NCI-H2107 treated with DMSO at 0.1 percent for 48 hours (cell line): Measurements from ENCODE around the gene VILL.

ENCODE experiments used
- DNase-seq: peaks from one replicate; lab custom pipeline; 2025; ENCODE audit not compliant: unreplicated experiment; lab: John Stamatoyannopoulos, UW

Gene VILL

GRCh38 chr3:38016410-38016809 is 25.8 kb downstream of the VILL start:
- DNase-seq = no peak

GRCh38 chr3:38016847-38017444 is 26.4 kb downstream of the VILL start:
- no peak for DNase-seq

DNA sequence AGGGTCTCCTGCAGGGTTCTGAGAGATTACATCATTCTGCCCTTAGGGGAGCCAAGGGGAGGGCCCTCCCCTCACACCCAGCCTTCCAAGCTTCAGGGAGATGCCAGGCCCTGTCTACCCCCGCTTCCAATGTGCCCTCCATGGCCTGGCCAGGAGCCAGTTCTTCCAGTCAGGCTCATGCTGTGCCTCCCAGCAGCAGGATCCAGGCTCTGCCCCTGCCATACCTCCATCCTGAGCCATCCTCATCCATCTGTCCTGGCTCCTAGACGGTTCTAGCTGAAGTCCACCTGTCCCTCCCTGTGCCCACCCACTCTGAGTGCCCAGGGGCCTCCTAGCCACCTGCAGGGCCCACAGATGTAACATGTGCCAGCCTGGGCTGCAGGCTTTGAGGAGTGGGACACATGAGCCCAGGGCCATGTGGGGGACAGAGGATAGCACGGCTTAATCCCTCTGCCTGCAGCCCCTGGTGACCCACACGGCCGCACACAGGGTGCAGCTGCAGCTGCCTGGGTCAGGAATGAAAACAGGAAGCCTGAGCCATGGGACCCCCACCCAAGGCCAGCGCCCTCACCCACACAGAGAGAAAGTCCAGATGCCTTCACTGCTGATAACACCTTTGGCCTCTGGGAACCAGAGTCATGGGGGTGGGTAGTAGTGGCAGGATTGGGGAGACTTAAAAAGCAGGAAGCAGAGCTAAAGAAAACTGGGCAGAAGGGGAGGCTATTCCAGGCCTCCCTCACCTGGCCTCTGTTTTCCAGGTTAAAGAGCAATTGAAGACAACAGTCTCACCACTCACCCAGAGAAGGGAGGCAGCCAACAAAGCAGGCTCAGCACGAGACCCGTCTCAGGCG is 27.1 kb downstream of the VILL start:
- DNase-seq = no peak

DNA sequence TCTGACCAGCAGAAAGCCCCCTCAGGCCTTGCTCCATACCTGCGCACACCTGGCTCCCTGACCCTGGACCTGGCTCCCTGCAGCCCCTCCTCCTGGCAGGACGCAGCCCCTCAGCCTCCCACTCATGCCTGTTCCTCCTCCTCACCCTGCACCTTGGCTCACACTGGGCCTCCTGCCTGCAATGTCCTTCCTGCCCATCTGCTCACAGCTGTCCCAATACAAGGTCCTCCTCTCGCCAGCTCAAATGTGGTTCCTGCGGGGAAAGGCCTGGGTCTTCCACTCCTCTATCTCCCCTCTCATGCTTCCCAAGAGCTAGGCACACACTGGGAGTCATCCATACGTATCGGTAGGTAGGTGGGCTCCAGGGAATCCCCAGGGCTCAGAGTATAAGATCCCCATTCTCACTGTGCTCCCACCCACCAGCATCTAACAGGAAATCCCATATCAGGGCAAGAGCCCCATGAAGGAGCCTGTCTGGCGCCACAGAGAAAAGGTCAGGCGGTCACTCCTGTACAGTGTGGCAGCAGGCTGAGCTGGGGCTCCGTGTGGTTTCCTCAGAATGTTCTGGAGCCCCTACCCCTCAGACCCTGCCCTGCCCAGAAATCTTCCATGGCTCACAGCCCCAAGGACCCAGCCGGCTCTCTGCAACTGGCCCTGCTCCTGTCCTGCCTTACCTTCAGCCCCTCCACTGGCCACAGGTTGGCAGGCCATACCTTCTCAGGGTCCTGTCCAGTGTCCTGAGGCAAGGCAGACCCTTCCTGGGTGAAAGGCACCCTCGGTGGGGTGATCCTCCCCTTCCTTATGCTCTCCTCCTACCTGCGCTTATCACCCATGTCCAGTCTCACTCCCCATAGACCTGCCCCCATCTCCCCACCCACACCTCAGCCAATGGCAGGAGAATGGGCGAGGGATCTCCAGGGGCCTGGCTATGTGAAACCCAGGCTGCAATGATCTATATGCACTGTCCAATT is 28.0 kb downstream of the VILL start:
- DNase-seq = no peak

DNA sequence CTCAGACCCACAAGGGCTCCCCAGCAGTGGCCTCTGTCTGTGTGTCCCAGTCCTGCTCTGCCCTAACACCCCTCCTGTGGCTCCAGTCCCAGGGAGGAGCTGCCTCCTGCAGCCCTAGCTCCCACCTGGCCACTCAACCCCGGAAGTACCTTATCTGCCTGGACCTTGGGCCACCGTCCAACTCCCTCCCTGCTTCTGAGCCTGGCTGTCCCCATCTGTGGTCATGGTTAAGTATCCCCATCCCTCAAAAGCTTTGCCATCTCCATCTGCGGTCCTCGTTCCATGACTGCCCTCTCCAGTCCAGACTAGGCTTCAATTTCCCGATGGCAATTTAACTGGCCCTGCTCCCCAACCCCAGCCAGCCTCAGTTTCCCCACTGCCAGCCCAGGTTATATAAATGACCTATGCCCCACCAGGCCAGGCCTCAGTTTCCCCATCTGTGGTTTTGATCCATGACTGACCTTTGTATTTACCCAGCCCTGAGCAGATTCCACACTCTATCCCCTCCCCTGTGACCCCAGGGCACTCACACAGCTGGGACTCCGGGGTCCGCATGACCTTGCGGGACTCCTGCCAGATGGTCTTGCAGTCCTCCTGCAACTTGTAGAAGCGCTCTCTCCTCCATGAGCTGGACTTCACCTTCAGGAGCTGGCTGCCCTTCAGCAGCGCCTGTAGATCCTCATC is 29.2 kb downstream of the VILL start:
- no peak for DNase-seq

DNA sequence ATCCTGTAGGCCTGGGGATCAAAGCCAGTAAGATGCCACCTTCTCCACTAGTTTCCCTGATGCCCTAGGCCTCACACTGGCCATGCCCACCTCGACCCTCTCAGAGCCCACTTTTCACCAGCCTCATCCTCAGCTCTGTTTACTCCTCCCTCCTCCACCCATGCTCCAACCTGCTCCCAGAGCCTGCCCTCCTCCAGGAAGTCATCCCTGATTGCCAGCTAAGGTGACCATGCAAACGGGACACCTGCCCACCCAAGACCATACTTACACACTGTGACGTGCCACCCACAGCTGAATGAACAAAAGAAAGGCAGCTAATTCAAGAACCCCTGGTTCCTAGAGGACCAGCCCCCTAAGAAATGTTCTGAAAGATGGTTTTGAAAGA is 29.7 kb downstream of the VILL start:
- no peak for DNase-seq

DNA sequence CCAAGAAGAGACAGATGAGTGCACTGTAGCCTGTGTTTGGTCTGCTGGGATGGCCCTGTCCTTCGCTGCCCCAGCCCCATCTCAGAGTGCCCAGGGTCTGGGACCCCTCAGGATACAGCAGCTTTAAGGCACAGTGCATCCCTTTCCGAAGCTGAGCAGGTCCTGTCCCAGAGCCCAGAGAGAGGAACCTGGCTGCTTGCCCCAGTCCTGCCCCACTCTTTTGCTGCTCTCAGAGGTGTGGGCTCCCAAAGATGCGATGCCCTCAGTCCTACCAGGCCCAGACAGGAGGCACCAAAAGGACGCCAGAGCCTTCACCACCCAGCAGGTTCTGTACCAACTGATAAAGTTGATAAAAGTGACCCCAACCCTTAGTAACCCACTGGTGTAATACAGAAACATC is 30.6 kb downstream of the VILL start:
- no peak for DNase-seq

GRCh38 chr3:38022301-38022700 is 31.7 kb downstream of the VILL start:
- no peak for DNase-seq

DNA sequence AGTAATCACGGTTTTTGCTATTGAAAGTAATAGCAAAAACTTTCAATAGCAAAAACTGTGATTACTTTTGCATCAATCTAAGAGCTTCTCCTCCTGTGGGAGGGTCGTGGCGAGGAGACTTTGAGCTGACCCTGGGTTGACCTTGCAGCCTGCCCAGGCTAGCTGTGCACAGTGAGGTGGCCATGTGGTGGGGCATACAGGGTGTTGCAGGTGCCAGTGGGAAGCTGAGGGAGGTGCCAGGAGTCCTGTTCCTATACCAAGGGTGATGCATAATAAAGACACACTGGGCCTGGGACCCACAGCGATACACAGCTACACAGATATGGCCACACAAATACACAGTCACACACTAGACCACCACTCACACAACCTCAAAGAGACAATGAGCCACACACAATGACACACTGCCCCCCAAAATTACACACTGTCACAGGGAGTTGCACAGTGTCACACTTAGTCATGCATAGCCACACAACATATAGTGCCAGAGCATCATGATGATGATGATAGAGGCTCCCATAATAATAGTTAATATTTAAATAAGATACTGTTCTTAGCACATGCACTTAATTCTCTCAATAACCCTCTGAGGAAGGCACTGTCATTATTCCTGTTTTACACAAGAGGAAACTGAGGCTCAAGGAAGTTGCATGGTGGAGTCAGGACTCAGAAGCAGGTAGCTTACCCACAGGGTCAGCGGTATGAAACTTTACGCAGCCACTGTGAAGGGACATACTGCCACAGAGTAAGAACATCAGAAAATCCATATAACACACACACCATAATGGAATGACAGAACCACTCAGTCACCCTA is 32.5 kb downstream of the VILL start:
- DNase-seq = no peak

DNA sequence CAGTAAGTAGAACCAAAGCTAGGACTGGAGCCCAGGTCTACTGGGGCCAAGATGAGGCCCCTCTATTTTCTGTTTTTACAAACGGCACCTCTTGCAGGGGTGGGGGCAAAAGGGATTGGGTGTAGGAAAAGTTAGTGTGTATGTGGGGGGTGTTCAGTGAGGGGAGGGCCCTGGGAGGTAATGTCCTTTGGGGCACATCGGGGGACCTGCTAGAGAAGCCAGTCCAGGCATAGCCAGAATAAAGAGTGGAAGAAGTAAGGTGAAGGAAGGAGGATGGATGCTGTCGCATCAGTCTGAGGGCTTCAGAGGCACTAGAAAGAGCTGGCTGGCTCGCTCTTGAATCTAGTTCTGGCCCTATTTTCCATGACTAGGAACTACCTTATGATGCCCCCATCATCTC is 36.3 kb downstream of the VILL start:
- no peak for DNase-seq

DNA sequence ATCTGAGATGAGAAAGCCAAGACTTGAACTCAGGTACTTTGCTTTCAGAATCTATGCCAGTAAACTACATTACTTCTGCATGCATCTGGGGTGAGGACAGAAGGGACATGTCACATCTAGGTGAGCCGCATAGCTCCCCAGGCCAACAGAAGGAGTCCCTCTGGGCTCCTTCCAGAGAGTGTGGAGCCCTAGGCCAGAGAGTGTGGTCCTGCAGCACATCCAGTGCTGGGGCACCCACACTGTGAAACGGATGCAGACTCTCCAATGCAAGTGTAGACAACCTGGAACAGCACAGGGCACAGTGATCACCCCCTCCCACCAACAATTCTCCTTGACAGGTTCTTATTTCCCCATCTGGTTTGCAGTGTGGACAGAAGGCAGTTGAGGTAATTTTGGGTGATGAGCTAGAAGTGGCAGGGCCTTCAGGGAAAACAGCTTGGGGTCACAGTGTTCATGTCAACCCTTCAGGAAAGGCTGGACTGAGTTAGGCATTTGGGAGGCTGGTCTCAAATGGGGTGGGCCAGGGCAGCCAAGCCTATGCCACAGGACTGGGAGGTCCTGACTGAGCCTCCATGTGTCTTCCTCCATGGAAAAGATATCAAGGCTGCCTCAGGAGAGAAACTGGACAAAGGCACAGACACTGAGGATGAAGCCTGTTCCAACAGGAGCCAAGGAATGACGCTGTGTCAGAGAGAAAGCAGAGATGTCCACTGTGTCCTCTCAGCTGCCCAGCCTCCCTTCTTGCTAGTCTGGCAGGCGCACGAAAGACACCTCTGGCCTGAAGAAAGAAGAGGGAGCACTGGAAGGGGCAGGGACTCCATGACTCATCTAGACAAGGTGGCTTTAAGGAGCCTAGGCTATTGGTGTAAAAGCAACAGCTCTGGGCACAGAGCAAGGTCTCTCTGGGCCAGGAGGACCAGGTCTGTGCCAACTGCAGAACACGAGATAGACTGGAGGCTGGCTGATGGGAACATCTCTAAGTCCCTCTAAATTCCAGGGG is 37.2 kb downstream of the VILL start:
- DNase-seq = no peak

DNA sequence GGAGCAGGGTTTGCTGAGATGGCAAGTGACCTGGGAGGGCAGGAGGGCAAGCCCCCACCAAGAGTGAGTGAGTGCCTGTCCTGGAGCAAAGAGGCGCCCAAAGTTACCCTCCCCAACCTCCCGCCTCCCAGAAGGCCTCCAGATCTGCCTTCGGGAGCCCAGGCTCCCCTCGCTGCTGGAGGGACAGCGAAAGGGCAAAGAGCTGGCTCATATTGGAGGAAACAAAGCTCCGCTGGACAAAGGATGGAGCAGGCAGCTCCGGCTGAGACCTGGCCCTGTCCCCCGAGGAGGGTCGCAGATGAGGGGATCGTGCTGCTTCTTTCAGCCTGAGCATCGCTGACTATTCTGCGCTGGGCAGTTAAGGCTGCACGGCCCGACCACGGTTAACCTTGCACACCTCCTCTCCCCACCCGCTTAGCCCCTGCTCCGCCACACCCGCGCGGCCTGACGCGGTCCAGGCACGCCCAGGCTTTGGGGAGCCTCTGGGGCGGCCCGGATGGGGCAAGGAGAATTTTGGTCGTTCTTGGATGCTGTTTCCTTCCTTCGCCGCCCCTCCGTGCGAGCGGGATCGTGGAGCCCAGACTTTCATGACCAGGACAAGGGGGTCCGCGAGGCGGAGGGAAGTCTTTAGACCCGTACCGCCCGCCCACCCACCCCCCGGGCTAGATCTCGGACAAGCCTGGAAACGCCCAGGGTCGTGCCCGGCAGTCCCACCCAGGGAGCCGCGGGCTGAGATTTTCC is 38.2 kb downstream of the VILL start:
- DNase-seq = no peak

DNA sequence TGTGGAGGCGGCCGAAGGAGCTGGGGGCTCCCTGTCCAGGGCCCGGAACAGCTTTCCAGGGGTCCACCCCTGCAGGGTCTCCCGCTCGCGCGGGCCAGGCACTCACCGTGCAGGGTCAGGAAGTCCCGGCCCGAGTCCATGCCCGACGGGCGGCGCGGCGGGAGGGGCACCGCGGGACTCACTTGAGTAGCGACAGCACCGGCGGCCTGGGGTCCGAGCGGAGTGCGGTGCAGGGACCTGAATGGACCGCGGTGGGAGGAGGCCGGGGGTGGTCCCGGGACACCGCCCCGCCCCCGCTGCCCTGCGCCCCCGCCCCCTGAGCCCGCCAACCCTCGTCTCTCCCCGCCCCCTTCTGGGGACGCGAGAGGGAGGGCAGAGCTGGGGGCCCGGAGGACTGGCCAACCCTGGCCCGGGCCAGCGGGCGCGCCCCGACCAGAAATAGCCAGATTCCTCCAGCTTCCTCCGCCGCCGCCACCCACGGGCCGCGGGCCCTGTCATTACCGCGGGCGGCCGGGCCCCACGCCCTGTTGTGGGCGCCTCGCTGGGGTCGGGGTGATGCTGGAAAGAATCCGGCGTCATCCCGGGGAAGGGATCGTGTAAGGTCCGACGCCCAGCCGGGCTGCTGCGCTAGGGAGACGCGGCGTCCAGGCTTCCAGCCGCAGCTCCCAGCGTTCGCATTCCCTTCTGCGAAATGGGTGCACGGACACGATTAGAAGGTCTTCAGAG is 39.0 kb downstream of the VILL start, which contains the start of gene PLCD1:
Gene PLCD1, minus strand, starts transcription at position 243 of the 726 bp plus-strand sequence. Its CDS starts 103 bp downstream, at position 140.
- no peak for DNase-seq

DNA sequence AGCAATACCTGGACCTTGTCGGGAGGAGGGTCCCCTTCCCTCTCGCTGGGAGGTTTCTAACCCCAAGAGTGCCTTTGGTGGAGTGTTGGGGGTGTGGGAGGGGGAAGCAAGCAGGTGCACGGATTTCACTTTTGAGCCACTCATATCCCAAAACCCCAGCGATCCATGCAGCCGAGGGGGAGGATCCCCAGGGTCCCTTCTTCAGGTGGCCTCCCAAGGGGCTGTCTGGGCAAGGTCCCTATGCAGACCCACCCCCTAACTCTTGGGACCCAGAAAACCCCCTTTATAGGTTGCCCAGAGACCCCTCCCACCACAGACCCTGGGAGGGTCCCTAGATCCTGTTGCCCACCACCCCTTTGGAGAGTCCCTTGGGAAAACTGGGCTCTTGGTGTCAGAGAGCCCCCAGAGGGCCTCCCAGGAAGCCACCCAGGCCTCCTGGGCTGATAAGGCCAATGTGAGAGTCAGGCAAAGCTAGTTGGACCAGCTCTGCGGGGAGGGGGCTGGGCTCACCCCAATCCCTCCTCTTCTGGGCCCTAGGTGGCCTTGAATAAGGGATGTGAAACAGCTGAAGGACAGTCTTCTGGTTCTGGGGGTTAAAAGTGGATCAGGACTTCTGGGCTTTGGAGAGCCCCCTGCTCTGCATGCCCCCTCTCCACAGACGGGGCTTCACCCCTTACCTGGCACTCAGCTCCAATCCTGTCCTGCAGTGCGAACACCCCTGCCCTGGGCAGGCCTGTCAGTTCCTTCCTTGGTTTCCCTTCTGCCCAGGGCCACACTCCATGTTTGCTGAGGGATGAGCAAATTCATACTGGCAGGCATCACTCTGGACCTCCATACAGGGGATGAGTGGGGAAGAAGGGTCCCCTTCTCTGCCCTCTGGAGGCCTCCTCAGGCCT is 39.8 kb downstream of the VILL start:
- no peak for DNase-seq

DNA sequence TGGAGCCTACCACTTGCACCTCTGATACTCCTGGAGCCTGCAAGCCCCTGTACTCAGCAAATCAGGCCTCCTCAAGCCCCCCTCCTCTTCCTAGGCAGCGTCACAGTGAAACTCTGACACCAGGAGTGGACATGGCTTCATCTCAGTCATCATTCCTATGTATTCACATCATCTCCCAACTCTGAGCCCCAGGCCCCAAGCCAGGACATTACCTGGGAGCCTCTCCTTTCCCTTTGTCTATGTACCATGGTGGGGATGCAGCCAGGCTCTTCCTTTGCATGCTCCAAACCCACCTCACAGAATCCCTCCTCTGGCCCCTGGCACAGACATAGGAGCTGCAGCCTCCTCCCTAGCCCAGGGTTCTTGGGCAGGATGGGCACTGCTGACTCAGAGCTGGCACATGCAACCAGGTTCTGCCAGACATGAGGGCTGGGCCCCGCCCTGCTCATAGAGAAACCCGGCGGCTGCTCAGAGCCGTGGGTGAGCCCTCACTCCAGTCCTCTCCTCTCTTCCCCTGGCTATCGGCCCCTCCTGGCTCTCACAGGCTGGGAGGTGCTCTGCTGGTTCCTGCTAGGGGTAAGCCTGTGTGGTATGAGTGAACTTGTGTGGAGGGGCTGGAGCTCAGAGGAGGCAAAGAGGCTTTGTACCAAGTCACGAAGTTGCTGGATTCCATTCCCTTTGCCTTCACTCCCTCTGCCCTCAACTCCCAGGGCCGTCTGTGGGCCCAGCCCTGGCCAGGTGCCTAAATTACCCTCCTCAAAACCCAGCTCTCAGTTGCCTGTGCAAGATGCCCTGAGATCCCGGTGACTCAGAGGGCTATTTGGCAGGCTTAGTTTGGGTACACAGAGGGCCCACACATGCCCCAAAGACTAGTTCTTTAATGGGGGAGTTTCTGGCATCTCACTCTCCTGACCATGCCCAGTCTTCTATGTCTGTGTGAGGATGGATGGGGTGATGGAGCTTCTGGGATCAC is 40.7 kb downstream of the VILL start:
- DNase-seq = no peak
